Measurements from ENCODE around the gene ORAI3. TPM values are rescaled to one million over a fixed set of nuclear protein-coding genes. Genes with fewer than 3 reads are reported as not detected.

The ORAI3 gene
- total RNA-seq, 2 experiments from 2014 or later = 7.6 to 10.9 TPM

- ChIA-PET CTCF (interaction anchor here (0.7 to 2.4 kb wide), 5 partner anchors 9 to 192 kb away, joined by 3 to 14 read pairs (median 8); no protein-coding TSS in a partner anchor), POLR2A (interaction anchor here (1.0 to 2.0 kb wide), 5 partner anchors 9 to 230 kb away, joined by 3 to 8 read pairs (median 6); partner anchors contain the start of genes FUS, ZNF646 and ZNF668)
- ATAC-seq (no peak), DNase-seq (no peak)
- Mint-ChIP-seq H3K27me3 (no peaks in the 10 kb centered on the region), H3K4me3 (peak overlapping the region; percentile 90), H3K36me3 (ENCODE audit: low read depth) (peaks cover 7% of the 10 kb centered on the region), H3K4me1 (ENCODE audit: low read depth) (peaks cover 21% of the 10 kb centered on the region), H3K9me3 (no peaks in the 10 kb centered on the region), H3K27ac (peak overlapping the region; percentile 84)
- intact Hi-C loops (cut with micrococcal nuclease) = no loop called here
- no peak for TF ChIP-seq CTCF (IDR thresholded peaks at IDR 0.05)
Observed at GRCh38 chr16:30950516-30951065, 1.7 kb downstream of the ORAI3 start.

- no peak overlapping the region for H3K4me3 Mint-ChIP-seq
- H3K36me3 Mint-ChIP-seq (ENCODE audit: low read depth) = peaks cover 3% of the 10 kb centered on the region
- no peak for DNase-seq
- CTCF ChIA-PET = interaction anchor here (0.6 to 2.4 kb wide), 3 partner anchors 10 to 15 kb away, joined by 3 to 14 read pairs (median 8); no protein-coding TSS in a partner anchor
- POLR2A ChIA-PET = interaction anchor here (1.0 to 2.0 kb wide), 3 partner anchors 9 to 229 kb away, joined by 3 to 7 read pairs (median 6); partner anchors contain the start of gene FUS
- H3K9me3 Mint-ChIP-seq = no peaks in the 10 kb centered on the region
- intact Hi-C loops (cut with micrococcal nuclease) = no loop called here
- no peak for ATAC-seq
- H3K27ac Mint-ChIP-seq = no peak overlapping the region
- H3K4me1 Mint-ChIP-seq (ENCODE audit: low read depth) = peaks cover 25% of the 10 kb centered on the region
- H3K27me3 Mint-ChIP-seq = no peaks in the 10 kb centered on the region
- TF ChIP-seq CTCF (IDR thresholded peaks at IDR 0.05) = no peak
Observed at GRCh38 chr16:30951193-30951592, 2.3 kb downstream of the ORAI3 start.

GRCh38 chr16:30951750-30952149 is 2.9 kb downstream of the ORAI3 start:
- POLR2A ChIA-PET = interaction anchor here (2.0 kb wide), 1 partner anchor 229 kb away, joined by 6 read pairs; the partner anchor contains the start of gene FUS
- ATAC-seq = no peak
- TF ChIP-seq CTCF (IDR thresholded peaks at IDR 0.05) = no peak
- DNase-seq = no peak
- peaks cover 29% of the 10 kb centered on the region for H3K4me1 Mint-ChIP-seq (ENCODE audit: low read depth)
- no peak overlapping the region for H3K27ac Mint-ChIP-seq
- intact Hi-C loops (cut with micrococcal nuclease) = no loop called here
- no peak overlapping the region for H3K4me3 Mint-ChIP-seq
- no peaks in the 10 kb centered on the region for H3K27me3 Mint-ChIP-seq
- H3K9me3 Mint-ChIP-seq = no peaks in the 10 kb centered on the region
- no peaks in the 10 kb centered on the region for H3K36me3 Mint-ChIP-seq (ENCODE audit: low read depth)
- CTCF ChIA-PET = interaction anchor here (0.6 to 3.5 kb wide), 2 partner anchors 9 to 16 kb away, joined by 3 to 50 read pairs; no protein-coding TSS in a partner anchor

DNA sequence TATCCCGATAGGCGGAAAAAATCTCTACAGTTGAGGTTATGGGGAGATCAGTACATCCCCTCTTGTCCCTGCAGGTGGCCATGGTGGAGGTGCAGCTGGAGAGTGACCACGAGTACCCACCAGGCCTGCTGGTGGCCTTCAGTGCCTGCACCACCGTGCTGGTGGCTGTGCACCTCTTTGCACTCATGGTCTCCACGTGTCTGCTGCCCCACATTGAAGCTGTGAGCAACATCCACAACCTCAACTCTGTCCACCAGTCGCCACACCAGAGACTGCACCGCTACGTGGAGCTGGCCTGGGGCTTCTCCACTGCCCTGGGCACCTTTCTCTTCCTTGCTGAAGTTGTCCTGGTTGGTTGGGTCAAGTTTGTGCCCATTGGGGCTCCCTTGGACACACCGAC is 4.2 kb downstream of the ORAI3 start:
- no peak overlapping the region for H3K4me3 Mint-ChIP-seq
- no peaks in the 10 kb centered on the region for H3K36me3 Mint-ChIP-seq (ENCODE audit: low read depth)
- no peaks in the 10 kb centered on the region for H3K27me3 Mint-ChIP-seq
- POLR2A ChIA-PET = interaction anchor here (0.6 to 2.1 kb wide), 7 partner anchors 9 to 229 kb away, joined by 3 to 8 read pairs (median 3); partner anchors contain the start of genes ZNF646 and ZNF668
- peaks cover 29% of the 10 kb centered on the region for H3K4me1 Mint-ChIP-seq (ENCODE audit: low read depth)
- DNase-seq (no peak), ATAC-seq (no peak)
- CTCF ChIA-PET = interaction anchor here (0.6 to 3.5 kb wide), 13 partner anchors 11 to 916 kb away, joined by 3 to 50 read pairs (median 6); partner anchors contain the start of genes HSD3B7, KAT8, ZNF646 and ZNF668
- no peaks in the 10 kb centered on the region for H3K9me3 Mint-ChIP-seq
- TF ChIP-seq CTCF (IDR thresholded peaks at IDR 0.05) = no peak
- H3K27ac Mint-ChIP-seq = no peak overlapping the region
- intact Hi-C loops (cut with micrococcal nuclease) = no loop called here
